GM06990 (cell line): ENCODE results near the gene FBXL12.

Experiments
- DNase-seq: peaks from one replicate; pipeline ENCODE4 v3.0.0-alpha.2; 2011; ENCODE audit not compliant: insufficient read length; ENCODE audit errors: extremely low read depth
- H3K27me3 ChIP-seq: replicated peaks from 2 replicates; pipeline ENCODE4 v1.6.0; 2011; ENCODE audit warnings: low read length; ENCODE audit not compliant: control insufficient read depth, insufficient read depth
- H3K36me3 ChIP-seq: 2 replicates; pipeline ENCODE4 v1.5.1; 2011; ENCODE audit warnings: low read length; ENCODE audit not compliant: control insufficient read depth, insufficient read depth
- H3K4me3 ChIP-seq: replicated peaks from 2 replicates; pipeline ENCODE4 v1.5.1; 2011; ENCODE audit warnings: low read depth, mild to moderate bottlenecking, control low read depth, low read length
- TF ChIP-seq, protein P1 (sequence below): IDR thresholded peaks from 2 replicates; pipeline ENCODE4 v1.5.1; 2011; ENCODE audit warnings: low read length, control low read depth, mild to moderate bottlenecking, inconsistent platforms; ENCODE audit not compliant: insufficient read depth, poor library complexity, severe bottlenecking

The FBXL12 gene

DNA sequence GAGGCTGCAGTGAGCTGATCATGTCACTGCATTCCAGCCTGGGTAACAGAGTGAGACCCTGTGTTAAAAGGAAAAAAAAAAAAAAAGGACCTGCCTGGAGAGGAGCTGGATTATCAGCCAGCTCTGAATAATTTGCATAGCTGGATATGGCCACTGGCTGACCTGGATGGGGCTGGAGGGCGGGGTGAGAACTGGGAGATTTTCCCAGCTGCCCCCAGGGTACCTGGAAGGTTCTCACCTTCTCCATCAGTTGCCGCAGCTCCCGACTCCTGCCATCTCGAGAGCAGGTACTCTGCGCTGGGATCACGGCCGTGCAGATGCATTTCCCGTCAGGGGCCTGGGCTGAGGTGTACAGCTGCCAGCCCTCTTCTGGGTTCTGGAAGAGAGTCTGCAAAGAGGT, 41.5 kb upstream of the FBXL12 start:
- TF ChIP-seq, protein P1, sequence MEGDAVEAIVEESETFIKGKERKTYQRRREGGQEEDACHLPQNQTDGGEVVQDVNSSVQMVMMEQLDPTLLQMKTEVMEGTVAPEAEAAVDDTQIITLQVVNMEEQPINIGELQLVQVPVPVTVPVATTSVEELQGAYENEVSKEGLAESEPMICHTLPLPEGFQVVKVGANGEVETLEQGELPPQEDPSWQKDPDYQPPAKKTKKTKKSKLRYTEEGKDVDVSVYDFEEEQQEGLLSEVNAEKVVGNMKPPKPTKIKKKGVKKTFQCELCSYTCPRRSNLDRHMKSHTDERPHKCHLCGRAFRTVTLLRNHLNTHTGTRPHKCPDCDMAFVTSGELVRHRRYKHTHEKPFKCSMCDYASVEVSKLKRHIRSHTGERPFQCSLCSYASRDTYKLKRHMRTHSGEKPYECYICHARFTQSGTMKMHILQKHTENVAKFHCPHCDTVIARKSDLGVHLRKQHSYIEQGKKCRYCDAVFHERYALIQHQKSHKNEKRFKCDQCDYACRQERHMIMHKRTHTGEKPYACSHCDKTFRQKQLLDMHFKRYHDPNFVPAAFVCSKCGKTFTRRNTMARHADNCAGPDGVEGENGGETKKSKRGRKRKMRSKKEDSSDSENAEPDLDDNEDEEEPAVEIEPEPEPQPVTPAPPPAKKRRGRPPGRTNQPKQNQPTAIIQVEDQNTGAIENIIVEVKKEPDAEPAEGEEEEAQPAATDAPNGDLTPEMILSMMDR, result no peak
- DNase-seq, result no peak
- Histone ChIP-seq H3K4me3 (no peak overlapping the region), H3K27me3 (no peaks in the 10 kb centered on the region), H3K36me3 (no peaks in the 10 kb centered on the region)

DNA sequence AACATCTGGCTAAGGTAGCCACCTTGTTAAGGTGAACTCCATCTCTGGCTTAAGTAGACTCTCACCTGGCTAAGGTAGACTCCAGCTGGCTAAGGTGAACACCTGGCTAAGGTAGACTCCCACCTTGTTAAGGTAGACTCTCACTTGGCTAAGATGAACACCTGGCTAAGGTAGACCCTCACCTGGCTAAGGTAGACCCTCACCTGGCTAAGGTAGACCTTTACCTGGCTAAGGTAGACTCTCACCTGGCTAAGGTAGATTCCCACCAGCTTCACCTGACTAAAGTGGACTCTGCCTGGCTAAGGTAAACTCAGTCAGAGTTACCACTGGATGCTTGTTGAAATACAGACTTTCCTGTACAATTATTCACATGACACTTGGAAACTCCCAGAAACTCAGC, 39.9 kb upstream of the FBXL12 start:
- TF ChIP-seq, protein P1, result no peak

DNA sequence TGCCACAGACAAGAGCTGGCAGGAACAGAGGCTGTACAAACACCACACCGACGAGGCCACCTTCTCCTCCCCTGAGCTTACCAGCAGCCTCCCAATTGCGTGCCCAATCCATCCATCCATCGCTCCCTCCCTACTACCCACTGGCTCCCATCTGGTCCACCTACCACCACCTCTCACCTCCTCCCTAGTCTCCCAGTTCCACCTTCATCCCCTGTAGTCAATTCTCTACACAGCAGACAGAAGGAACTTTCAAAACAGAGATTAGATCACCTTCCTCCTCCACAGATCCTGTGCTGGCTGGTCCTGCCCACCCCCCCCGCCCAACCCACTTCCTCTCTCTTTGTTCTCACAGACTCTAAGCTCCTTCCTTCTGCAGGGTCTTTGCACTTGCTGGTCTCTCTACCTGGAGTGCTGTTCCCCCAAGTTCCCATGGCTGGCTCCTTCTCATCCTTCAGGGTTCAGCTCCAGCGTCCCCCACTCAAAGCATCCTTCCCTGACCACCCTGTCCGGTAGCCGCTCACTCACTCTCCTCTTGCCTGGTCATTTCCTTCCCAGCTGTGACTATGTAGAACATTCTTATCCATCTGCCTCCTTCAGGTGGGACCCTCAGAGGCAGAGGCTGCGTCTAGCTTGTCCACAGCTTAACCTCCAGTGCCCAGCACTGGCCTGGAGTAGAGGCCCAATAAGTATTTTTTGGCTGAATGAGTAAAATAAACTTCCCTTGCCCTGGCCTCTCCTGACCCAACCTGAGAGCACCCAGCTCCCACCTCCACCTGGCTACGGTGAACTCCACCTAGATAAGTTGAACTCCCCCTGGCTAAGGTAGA, 39.3 kb upstream of the FBXL12 start:
- TF ChIP-seq, protein P1, result no peak
- DNase-seq, result no peak
- Histone ChIP-seq H3K27me3 (no peaks in the 10 kb centered on the region), H3K4me3 (no peak overlapping the region), H3K36me3 (no peaks in the 10 kb centered on the region)

More for the DNA sequence above, 39.9 kb upstream of the FBXL12 start:
- Histone ChIP-seq H3K36me3 (no peaks in the 10 kb centered on the region), H3K4me3 (no peak overlapping the region), H3K27me3 (no peaks in the 10 kb centered on the region)
- DNase-seq, result no peak

DNA sequence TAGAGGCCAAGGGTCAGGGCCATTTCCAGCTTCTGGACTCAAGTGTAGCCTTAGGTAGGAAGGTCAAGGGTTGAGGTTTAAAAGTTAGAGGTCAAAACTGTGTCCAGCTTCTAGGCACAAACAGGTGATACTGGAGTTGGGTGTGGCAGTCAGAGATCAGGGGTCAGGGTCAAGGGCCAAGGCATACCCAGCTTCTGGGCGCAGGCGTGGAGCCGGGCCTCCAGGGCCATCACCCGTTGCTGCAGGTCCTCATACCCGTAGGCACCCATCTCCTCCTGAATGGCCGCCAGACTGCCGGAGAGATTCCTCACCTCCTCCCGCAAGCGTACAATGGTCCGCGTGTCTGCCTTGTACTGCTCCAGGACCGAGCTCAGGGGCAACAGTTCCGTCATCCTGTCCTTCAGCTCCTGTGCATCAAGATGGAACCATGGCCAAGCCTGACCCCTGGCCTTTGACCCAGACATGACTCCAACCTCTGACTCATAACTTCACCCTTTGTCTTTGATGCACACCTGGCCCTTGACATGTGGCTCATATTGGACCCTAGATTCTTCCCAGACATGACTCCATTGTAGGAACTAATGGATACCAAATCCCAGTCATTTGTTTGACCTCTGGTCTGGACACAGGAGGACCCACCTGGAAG, 38.3 kb upstream of the FBXL12 start:
- DNase-seq, result no peak
- H3K36me3 ChIP-seq, result no peaks in the 10 kb centered on the region
- TF ChIP-seq, protein P1, result no peak

DNA sequence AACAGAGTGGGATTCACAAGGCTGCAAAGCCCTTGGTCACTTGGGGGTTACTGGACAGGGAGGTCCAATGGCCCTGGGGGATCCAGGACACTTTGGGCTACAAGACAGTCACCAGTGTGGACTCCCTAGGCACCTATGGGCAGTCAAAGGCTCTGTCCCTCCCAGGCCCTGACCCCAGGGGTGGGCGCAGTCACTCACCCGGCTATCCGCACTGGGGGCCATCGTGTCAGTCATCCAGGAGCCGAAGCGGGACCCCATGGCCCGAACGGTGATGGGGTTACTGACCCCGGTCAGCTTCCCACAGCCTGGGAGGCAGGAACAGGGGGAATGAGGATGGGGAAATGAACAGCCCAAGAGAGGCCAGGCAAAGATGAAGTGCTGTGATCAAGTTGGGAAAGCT, 37.7 kb upstream of the FBXL12 start:
- H3K27me3 ChIP-seq, result no peaks in the 10 kb centered on the region
- DNase-seq, result no peak
- H3K4me3 ChIP-seq, result no peak overlapping the region
- no peaks in the 10 kb centered on the region for H3K36me3 ChIP-seq
- TF ChIP-seq, protein P1, result no peak

More for the DNA sequence above, 38.3 kb upstream of the FBXL12 start:
- Histone ChIP-seq H3K4me3 (no peak overlapping the region), H3K27me3 (no peaks in the 10 kb centered on the region)
